Measurements from ENCODE around the gene CHRNA1. TPM values are rescaled to one million over a fixed set of nuclear protein-coding genes. Genes with fewer than 3 reads are reported as not detected.

CHRNA1 gene
- polyA plus RNA-seq (not detected in 2 replicates), polyA minus RNA-seq (not detected in 2 replicates)

DNA sequence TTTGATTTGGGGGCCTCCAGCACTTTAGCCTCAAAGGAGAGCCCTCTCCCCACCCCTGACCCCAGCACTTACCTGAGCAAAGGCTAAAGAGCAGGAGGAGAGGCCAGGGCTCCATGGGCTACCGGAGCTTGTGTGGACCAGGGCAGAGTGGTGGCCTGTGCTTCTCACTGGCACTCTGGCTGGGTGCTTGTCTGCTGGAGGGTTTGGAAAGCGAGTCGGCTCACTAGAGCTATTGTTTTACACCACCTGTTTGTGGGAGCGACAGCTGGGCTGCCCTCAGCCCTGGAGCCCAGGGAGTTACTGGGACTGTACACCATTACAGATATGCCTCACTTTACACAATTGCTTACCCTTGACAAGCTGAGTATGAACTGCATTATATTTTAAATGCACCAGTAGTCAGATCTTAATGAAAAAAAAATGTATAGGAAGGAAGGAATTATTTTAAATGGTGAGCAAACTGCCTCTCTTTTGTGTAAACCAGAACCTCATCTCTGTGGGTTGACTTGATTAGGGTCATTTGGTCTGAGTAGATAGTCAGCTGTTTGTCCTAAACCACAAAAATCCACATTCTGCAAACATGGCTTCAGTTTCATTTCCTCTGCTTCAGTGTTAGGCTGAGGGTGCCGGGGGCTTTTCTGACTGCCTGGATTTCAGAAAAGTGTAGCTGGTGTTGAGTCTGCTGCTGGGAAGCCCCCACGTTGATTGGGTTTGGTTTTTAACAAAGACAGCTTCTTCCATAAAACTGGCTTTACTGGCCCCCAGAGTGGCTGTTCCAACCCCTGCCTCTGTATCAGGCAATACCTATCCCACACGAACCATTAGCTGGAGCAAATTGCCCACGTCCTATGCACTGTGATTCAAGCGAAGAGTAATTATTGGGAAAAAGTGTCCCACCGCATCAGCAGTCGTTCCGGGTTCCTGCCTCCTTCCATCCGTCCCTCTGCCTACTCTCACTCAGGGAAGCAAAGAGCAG is at the start of gene CHRNA1:
Gene CHRNA1 (minus strand): TSS at position 193 of the 976 bp plus-strand sequence. CDS start 78 bp downstream, at position 115.
- H3K9me3 ChIP-seq (ENCODE audit: low read length), result no peaks in the 10 kb centered on the region
- no peaks in the 10 kb centered on the region for H3K36me3 ChIP-seq (ENCODE audit: insufficient read depth, low read length)
- no peaks in the 10 kb centered on the region for H3K9me2 ChIP-seq (ENCODE audit: insufficient read depth, low read length)
- no peak within 1 kb of the TSS for H3K9ac ChIP-seq (ENCODE audit: low read length)
- H2AFZ ChIP-seq (ENCODE audit: low read depth, low read length), result no peak within 1 kb of the TSS
- no peaks in the 10 kb centered on the region for H4K20me1 ChIP-seq (ENCODE audit: insufficient read depth)
- H3F3A ChIP-seq (ENCODE audit: insufficient read depth, low read length, poor library complexity, severe bottlenecking), result no peaks in the 10 kb centered on the region
- H3K79me2 ChIP-seq (replicated peaks; ENCODE audit: insufficient read depth, low read length), result no peaks in the 10 kb centered on the region
- H3K27ac ChIP-seq (ENCODE audit: low read length), result no peak within 1 kb of the TSS
- TF ChIP-seq EP300 (conservative IDR thresholded peaks at IDR 0.05; ENCODE audit: poor library complexity, severe bottlenecking), result no peak
- TF ChIP-seq, protein P1, sequence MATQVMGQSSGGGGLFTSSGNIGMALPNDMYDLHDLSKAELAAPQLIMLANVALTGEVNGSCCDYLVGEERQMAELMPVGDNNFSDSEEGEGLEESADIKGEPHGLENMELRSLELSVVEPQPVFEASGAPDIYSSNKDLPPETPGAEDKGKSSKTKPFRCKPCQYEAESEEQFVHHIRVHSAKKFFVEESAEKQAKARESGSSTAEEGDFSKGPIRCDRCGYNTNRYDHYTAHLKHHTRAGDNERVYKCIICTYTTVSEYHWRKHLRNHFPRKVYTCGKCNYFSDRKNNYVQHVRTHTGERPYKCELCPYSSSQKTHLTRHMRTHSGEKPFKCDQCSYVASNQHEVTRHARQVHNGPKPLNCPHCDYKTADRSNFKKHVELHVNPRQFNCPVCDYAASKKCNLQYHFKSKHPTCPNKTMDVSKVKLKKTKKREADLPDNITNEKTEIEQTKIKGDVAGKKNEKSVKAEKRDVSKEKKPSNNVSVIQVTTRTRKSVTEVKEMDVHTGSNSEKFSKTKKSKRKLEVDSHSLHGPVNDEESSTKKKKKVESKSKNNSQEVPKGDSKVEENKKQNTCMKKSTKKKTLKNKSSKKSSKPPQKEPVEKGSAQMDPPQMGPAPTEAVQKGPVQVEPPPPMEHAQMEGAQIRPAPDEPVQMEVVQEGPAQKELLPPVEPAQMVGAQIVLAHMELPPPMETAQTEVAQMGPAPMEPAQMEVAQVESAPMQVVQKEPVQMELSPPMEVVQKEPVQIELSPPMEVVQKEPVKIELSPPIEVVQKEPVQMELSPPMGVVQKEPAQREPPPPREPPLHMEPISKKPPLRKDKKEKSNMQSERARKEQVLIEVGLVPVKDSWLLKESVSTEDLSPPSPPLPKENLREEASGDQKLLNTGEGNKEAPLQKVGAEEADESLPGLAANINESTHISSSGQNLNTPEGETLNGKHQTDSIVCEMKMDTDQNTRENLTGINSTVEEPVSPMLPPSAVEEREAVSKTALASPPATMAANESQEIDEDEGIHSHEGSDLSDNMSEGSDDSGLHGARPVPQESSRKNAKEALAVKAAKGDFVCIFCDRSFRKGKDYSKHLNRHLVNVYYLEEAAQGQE (IDR thresholded peaks at IDR 0.05; ENCODE audit: borderline replicate concordance), result no peak
- no peak for TF ChIP-seq TAF1 (IDR thresholded peaks at IDR 0.05; ENCODE audit: low read depth)
- no peak for TF ChIP-seq POLR2AphosphoS5 (IDR thresholded peaks at IDR 0.05)
- no peak for TF ChIP-seq SMC3 (conservative IDR thresholded peaks at IDR 0.05; ENCODE audit: poor library complexity)
- TF ChIP-seq RAD21 (conservative IDR thresholded peaks at IDR 0.05), result no peak
- TF ChIP-seq, protein P2, sequence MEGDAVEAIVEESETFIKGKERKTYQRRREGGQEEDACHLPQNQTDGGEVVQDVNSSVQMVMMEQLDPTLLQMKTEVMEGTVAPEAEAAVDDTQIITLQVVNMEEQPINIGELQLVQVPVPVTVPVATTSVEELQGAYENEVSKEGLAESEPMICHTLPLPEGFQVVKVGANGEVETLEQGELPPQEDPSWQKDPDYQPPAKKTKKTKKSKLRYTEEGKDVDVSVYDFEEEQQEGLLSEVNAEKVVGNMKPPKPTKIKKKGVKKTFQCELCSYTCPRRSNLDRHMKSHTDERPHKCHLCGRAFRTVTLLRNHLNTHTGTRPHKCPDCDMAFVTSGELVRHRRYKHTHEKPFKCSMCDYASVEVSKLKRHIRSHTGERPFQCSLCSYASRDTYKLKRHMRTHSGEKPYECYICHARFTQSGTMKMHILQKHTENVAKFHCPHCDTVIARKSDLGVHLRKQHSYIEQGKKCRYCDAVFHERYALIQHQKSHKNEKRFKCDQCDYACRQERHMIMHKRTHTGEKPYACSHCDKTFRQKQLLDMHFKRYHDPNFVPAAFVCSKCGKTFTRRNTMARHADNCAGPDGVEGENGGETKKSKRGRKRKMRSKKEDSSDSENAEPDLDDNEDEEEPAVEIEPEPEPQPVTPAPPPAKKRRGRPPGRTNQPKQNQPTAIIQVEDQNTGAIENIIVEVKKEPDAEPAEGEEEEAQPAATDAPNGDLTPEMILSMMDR (IDR thresholded peaks at IDR 0.05; ENCODE audit: poor library complexity, severe bottlenecking), result no peak
- TF ChIP-seq MXI1 (conservative IDR thresholded peaks at IDR 0.05; ENCODE audit: poor library complexity, severe bottlenecking), result no peak
- no peak for TF ChIP-seq EZH2 (IDR thresholded peaks at IDR 0.05; ENCODE audit: borderline replicate concordance, insufficient read depth, low read length, poor library complexity, severe bottlenecking)
- H3K4me2 ChIP-seq (ENCODE audit: low read length), result no peak within 1 kb of the TSS
- H3K4me3 ChIP-seq (ENCODE audit: low read length), result no peak within 1 kb of the TSS
- no peaks in the 10 kb centered on the region for H3K27me3 ChIP-seq (ENCODE audit: insufficient read depth, low read depth, low read length)

DNA sequence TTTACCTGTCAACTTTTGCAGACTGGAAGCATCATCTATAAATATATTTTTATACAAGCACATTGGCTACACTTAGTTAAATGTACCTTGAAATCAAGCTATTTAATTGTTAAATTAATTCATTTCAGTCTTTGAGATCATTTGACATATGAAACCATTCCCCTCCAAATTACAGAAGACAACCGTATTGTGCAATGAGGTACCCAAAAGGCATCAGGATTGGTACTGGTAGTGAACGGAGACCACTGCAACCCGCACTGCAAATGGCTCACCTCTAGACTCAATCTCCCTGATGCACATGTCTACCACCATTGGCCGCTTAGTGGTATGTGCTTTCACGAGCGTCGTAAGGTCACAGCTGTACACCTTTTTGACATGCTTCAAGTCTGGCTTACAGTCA is 47.8 kb upstream of the CHRNA1 start:
- no peak for TF ChIP-seq TAF1 (IDR thresholded peaks at IDR 0.05; ENCODE audit: low read depth)
- TF ChIP-seq SMC3 (conservative IDR thresholded peaks at IDR 0.05; ENCODE audit: poor library complexity), result no peak
- TF ChIP-seq POLR2AphosphoS5 (IDR thresholded peaks at IDR 0.05), result no peak
- TF ChIP-seq, protein P2 (IDR thresholded peaks at IDR 0.05; ENCODE audit: poor library complexity, severe bottlenecking), result no peak
- TF ChIP-seq, protein P1 (IDR thresholded peaks at IDR 0.05; ENCODE audit: borderline replicate concordance), result no peak
- no peak for TF ChIP-seq RAD21 (conservative IDR thresholded peaks at IDR 0.05)
- TF ChIP-seq EP300 (conservative IDR thresholded peaks at IDR 0.05; ENCODE audit: poor library complexity, severe bottlenecking), result no peak
- TF ChIP-seq MXI1 (conservative IDR thresholded peaks at IDR 0.05; ENCODE audit: poor library complexity, severe bottlenecking), result no peak
- TF ChIP-seq EZH2 (IDR thresholded peaks at IDR 0.05; ENCODE audit: borderline replicate concordance, insufficient read depth, low read length, poor library complexity, severe bottlenecking), result no peak
- Histone ChIP-seq H3K36me3 (ENCODE audit: insufficient read depth, low read length) (peaks cover 14% of the 10 kb centered on the region), H3K9ac (ENCODE audit: low read length) (no peak overlapping the region), H3F3A (ENCODE audit: insufficient read depth, low read length, poor library complexity, severe bottlenecking) (no peaks in the 10 kb centered on the region), H3K27me3 (ENCODE audit: insufficient read depth, low read depth, low read length) (no peaks in the 10 kb centered on the region), H3K9me3 (ENCODE audit: low read length) (no peaks in the 10 kb centered on the region), H3K4me3 (ENCODE audit: low read length) (no peak overlapping the region), H3K9me2 (ENCODE audit: insufficient read depth, low read length) (no peaks in the 10 kb centered on the region), H3K27ac (ENCODE audit: low read length) (no peak overlapping the region), H3K79me2 (replicated peaks; ENCODE audit: insufficient read depth, low read length) (no peaks in the 10 kb centered on the region), H3K4me2 (ENCODE audit: low read length) (no peak overlapping the region), H2AFZ (ENCODE audit: low read depth, low read length) (no peak overlapping the region), H4K20me1 (ENCODE audit: insufficient read depth) (no peaks in the 10 kb centered on the region)

All from neural cell (in vitro differentiated cells).